Measurements from ENCODE around the gene DUOX1. TPM values are rescaled to one million over a fixed set of nuclear protein-coding genes. Genes with fewer than 3 reads are reported as not detected.

DUOX1 gene
- total and polyA plus RNA-seq, 9 of the 15 experiments (the other 6 are each of a cell fraction or from before 2014, with no cell fraction given): 0.01 to 0.22 (median 0.01) TPM; not detected in 6

DNA sequence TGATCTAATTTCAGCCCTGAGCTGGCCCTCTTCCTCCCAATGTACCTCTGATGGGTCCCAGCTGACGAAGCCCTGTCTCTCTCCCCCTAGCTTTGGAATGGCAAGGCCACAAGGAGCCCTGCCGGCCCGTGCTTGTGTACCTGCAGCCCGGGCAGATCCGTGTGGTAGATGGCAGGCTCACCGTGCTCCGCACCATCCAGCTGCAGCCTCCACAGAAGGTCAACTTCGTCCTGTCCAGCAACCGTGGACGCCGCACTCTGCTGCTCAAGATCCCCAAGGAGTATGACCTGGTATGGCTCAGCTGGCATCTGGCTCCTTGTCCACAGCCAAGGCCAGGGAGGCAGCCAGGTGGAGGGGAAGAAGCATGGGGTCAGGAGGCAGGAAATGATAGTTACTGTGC is 14.2 kb downstream of the DUOX1 start:
- CTCF ChIA-PET (ENCODE audit: low intra/inter-chr PET ratio): no interaction called here
- peaks cover 0 to 8% of the 10 kb centered on the region in 2 experiments; a peak in 2 of 5 replicates for H3K4me1 ChIP-seq (replicated peaks in 1 of 2; ENCODE audit: control insufficient read depth in 2 of 2, insufficient read depth in 2 of 2, low read length in 2 of 2)
- H3K79me2 ChIP-seq (ENCODE audit: control insufficient read depth, insufficient read depth, low read length): no peaks in the 10 kb centered on the region
- BruUV-seq (replicated peaks): no TSS peak
- peak overlapping the region in 1 of 2 experiments; percentile 78; a peak in 2 of 4 replicates for H3K9ac ChIP-seq (ENCODE audit: insufficient read depth in 1 of 2, low read depth in 2 of 2, low read length in 2 of 2)
- H3K9me1 ChIP-seq (ENCODE audit: control insufficient read depth, insufficient read depth, low read length): no peaks in the 10 kb centered on the region
- DNase-seq (ENCODE audit: extremely low read depth in 1 of 4, low spot score in 3 of 4): no peak
- peaks cover 3% of the 10 kb centered on the region; the same call in 1 of the 2 replicates for H4K20me1 ChIP-seq (replicated peaks; ENCODE audit: control insufficient read depth, insufficient read depth, low read length)
- no peak overlapping the region for H3K4me2 ChIP-seq (ENCODE audit: insufficient read depth, low read length)
- H2AFZ ChIP-seq (ENCODE audit: low read depth, low read length): no peak overlapping the region
- no peak for FAIRE-seq
- intact Hi-C loops (cut with micrococcal nuclease): no loop called here
- 6% methylated on average over 11 of the region's 11 CpGs for WGBS (ENCODE audit: insufficient coverage, low coverage, missing lambda C conversion rate)
- no peaks in the 10 kb centered on the region for H3K36me3 ChIP-seq (ENCODE audit: control insufficient read depth, insufficient read depth, low read length)
- no peaks in the 10 kb centered on the region for H3K9me3 ChIP-seq (replicated peaks; ENCODE audit: control insufficient read depth, insufficient read depth, low read depth, low read length)
- H3K4me3 ChIP-seq: no peak overlapping the region
- no peak overlapping the region for H3K27ac ChIP-seq (ENCODE audit: extremely low read depth, low read depth, low read length)
- in situ Hi-C loops (cut with MboI): no loop called here
- H3K27me3 ChIP-seq (ENCODE audit: control insufficient read depth in 2 of 2, insufficient read depth in 2 of 2, low read length in 2 of 2): peaks cover 16 to 41% of the 10 kb centered on the region in 2 experiments
- no peak for ATAC-seq
- POLR2A ChIA-PET: no interaction called here
- TF ChIP-seq POLR3A (IDR thresholded peaks at IDR 0.05; ENCODE audit: borderline replicate concordance, extremely low read depth, insufficient read depth, insufficient read length): no peak
- TF ChIP-seq, protein P1, sequence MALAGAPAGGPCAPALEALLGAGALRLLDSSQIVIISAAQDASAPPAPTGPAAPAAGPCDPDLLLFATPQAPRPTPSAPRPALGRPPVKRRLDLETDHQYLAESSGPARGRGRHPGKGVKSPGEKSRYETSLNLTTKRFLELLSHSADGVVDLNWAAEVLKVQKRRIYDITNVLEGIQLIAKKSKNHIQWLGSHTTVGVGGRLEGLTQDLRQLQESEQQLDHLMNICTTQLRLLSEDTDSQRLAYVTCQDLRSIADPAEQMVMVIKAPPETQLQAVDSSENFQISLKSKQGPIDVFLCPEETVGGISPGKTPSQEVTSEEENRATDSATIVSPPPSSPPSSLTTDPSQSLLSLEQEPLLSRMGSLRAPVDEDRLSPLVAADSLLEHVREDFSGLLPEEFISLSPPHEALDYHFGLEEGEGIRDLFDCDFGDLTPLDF (CRISPR knock-in tag; IDR thresholded peaks at IDR 0.05): no peak

DNA sequence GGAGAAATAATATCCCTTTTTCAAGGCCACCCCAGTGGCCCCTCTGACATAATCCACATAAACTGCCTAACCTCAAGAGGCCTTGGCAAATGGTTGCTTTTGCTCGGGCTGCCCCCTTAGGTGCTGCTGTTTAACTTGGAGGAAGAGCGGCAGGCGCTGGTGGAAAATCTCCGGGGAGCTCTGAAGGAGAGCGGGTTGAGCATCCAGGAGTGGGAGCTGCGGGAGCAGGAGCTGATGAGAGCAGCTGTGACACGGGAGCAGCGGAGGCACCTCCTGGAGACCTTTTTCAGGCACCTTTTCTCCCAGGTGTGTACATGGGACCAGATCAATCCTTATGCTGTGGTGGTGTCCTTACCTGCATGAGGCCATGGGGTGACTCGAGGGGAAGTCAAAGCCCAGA is 15.0 kb downstream of the DUOX1 start:
- H4K20me1 ChIP-seq (replicated peaks; ENCODE audit: control insufficient read depth, insufficient read depth, low read length): peaks cover 3% of the 10 kb centered on the region; the same call in 1 of the 2 replicates
- no peak overlapping the region for H2AFZ ChIP-seq (ENCODE audit: low read depth, low read length)
- POLR2A ChIA-PET: interaction anchor here (0.7 to 1.2 kb wide), 3 partner anchors 9 to 15 kb away, joined by 3 to 4 read pairs (median 3); no protein-coding TSS in a partner anchor
- no peak overlapping the region for H3K4me3 ChIP-seq
- intact Hi-C loops (cut with micrococcal nuclease) (no loop called here), in situ Hi-C loops (cut with MboI) (no loop called here)
- peaks cover 0 to 3% of the 10 kb centered on the region in 2 experiments; a peak in 1 of 5 replicates for H3K4me1 ChIP-seq (replicated peaks in 1 of 2; ENCODE audit: control insufficient read depth in 2 of 2, insufficient read depth in 2 of 2, low read length in 2 of 2)
- H3K9me1 ChIP-seq (ENCODE audit: control insufficient read depth, insufficient read depth, low read length): no peaks in the 10 kb centered on the region
- no peak overlapping the region for H3K27ac ChIP-seq (ENCODE audit: extremely low read depth, low read depth, low read length)
- H3K79me2 ChIP-seq (ENCODE audit: control insufficient read depth, insufficient read depth, low read length): no peaks in the 10 kb centered on the region
- DNase-seq (ENCODE audit: extremely low read depth in 1 of 4, low spot score in 3 of 4) (no peak), ATAC-seq (no peak), FAIRE-seq (no peak)
- WGBS (ENCODE audit: insufficient coverage, low coverage, missing lambda C conversion rate): 9% methylated on average over 9 of the region's 9 CpGs
- no peaks in the 10 kb centered on the region for H3K9me3 ChIP-seq (replicated peaks; ENCODE audit: control insufficient read depth, insufficient read depth, low read depth, low read length)
- no peak overlapping the region for H3K4me2 ChIP-seq (ENCODE audit: insufficient read depth, low read length)
- CTCF ChIA-PET (ENCODE audit: low intra/inter-chr PET ratio): no interaction called here
- H3K27me3 ChIP-seq (ENCODE audit: control insufficient read depth in 2 of 2, insufficient read depth in 2 of 2, low read length in 2 of 2): peaks cover 16 to 41% of the 10 kb centered on the region in 2 experiments
- H3K36me3 ChIP-seq (ENCODE audit: control insufficient read depth, insufficient read depth, low read length): no peaks in the 10 kb centered on the region
- no TSS peak for BruUV-seq (replicated peaks)
- H3K9ac ChIP-seq (ENCODE audit: insufficient read depth in 1 of 2, low read depth in 2 of 2, low read length in 2 of 2): no peak overlapping the region
- TF ChIP-seq, protein P2, sequence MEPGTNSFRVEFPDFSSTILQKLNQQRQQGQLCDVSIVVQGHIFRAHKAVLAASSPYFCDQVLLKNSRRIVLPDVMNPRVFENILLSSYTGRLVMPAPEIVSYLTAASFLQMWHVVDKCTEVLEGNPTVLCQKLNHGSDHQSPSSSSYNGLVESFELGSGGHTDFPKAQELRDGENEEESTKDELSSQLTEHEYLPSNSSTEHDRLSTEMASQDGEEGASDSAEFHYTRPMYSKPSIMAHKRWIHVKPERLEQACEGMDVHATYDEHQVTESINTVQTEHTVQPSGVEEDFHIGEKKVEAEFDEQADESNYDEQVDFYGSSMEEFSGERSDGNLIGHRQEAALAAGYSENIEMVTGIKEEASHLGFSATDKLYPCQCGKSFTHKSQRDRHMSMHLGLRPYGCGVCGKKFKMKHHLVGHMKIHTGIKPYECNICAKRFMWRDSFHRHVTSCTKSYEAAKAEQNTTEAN (CRISPR knock-in tag; IDR thresholded peaks at IDR 0.05): no peak
- TF ChIP-seq ZNF830 (CRISPR knock-in tag; IDR thresholded peaks at IDR 0.05) (no peak), ZNF24 (IDR thresholded peaks at IDR 0.05) (no peak), ZNF445 (CRISPR knock-in tag; IDR thresholded peaks at IDR 0.05; ENCODE audit: low read depth) (no peak), CREBBP (IDR thresholded peaks at IDR 0.05; ENCODE audit: low read depth, low read length) (no peak), TEAD1 (CRISPR knock-in tag; IDR thresholded peaks at IDR 0.05) (no peak), ZNF239 (CRISPR knock-in tag; IDR thresholded peaks at IDR 0.05) (no peak), MYNN (IDR thresholded peaks at IDR 0.05) (no peak), MYNN (CRISPR knock-in tag; IDR thresholded peaks at IDR 0.05) (no peak), IRF2 (CRISPR knock-in tag; IDR thresholded peaks at IDR 0.05) (no peak), JUN (IDR thresholded peaks at IDR 0.05; ENCODE audit: borderline replicate concordance, low read depth, low read length) (no peak), JUN (CRISPR knock-in tag; IDR thresholded peaks at IDR 0.05; ENCODE audit: borderline replicate concordance) (no peak)
